Breast epithelium (tissue), 4 donors: ENCODE results near the gene MAPK8IP1. TPM values are rescaled to one million over a fixed set of nuclear protein-coding genes. Genes with fewer than 3 reads are reported as not detected.

Experiments used
- DNase-seq, 2 donors: peaks; one replicate each; pipeline ENCODE4 v3.0.0-alpha.2; 2019; ENCODE audit warnings: low spot score in 2 of 2
- H3K27ac ChIP-seq, 2 donors: fragments of 200-600 bp; sonication (generic) in 1 of 2; one replicate each; pipeline ENCODE4 v1.5.1; 2016 to 2019; ENCODE audit warnings: mild to moderate bottlenecking in 1 of 2
- H3K27me3 ChIP-seq, 2 donors: fragments of 200-600 bp; sonication (generic) in 1 of 2; one replicate each; pipeline versions ENCODE4 v1.5.1 to v1.6.0; 2017 to 2019; ENCODE audit warnings: control low read depth in 1 of 2, mild to moderate bottlenecking in 1 of 2
- H3K36me3 ChIP-seq: fragments of 200-600 bp; one replicate; pipeline ENCODE4 v1.5.1; 2019
- H3K4me1 ChIP-seq, 2 donors: fragments of 200-600 bp; sonication (generic); one replicate each; pipeline ENCODE4 v1.5.1; 2016 to 2019; ENCODE audit warnings: control low read depth in 1 of 2
- H3K4me3 ChIP-seq, 3 donors: fragments of 200-600 bp; sonication (generic); 1 replicate in 2 of 3; 2 replicates in 1 of 3; pipeline ENCODE4 v1.5.1; 2016 to 2019; ENCODE audit warnings: mild to moderate bottlenecking in 3 of 3, moderate library complexity in 2 of 3
- H3K9me3 ChIP-seq, 2 donors: fragments of 200-600 bp; sonication (generic) in 1 of 2; one replicate each; pipeline ENCODE4 v1.5.1; 2016 to 2019; ENCODE audit warnings: control low read depth in 1 of 2
- CTCF ChIP-seq, 3 donors: fragments of 450-650 bp; IDR thresholded peaks; one replicate each; pipeline ENCODE4 v1.5.1; 2016 to 2017; ENCODE audit warnings: antibody characterized with exemption in 3 of 3, mild to moderate bottlenecking in 3 of 3, moderate library complexity in 3 of 3
- POLR2A ChIP-seq: fragments of 450-650 bp; IDR thresholded peaks from one replicate; pipeline ENCODE4 v1.6.1; 2016; ENCODE audit warnings: antibody characterized with exemption, mild to moderate bottlenecking, moderate library complexity
- POLR2AphosphoS5 ChIP-seq, 3 donors: sonication (generic); formaldehyde crosslinking; IDR thresholded peaks; one replicate each; pipeline ENCODE4 v1.6.1; 2017; ENCODE audit warnings: antibody characterized with exemption in 3 of 3
- intact Hi-C: fragments of 100-400 bp; cut with DNase I; formaldehyde crosslinking; loops from one replicate; pipeline ENCODE4 v1.15.1; 2023; ENCODE audit warnings: low total_unique reads
- total RNA-seq, 3 donors: library from RNA; depleted of rRNA; stranded (reverse); fragments of >200 nt; gene quantifications; one replicate each; pipeline ENCODE4 v1.1.0, GENCODE V29; 2016

The MAPK8IP1 gene
- total RNA-seq, 3 donors from 2014 or later: 5.4 to 7.2 (median 5.9) TPM

- DNase-seq: no peak
- H3K36me3 ChIP-seq: peaks cover 9% of the 10 kb centered on the region
- intact Hi-C loops: no loop called here
- H3K9me3 ChIP-seq: no peaks in the 10 kb centered on the region
- peak overlapping the region; percentile 93 to 98 for H3K27ac ChIP-seq
- no peaks in the 10 kb centered on the region for H3K27me3 ChIP-seq
- H3K4me1 ChIP-seq: peaks cover 0 to 19% of the 10 kb centered on the region in 2 donors
- TF ChIP-seq POLR2AphosphoS5 (IDR thresholded peaks at IDR 0.05) (no peak), CTCF (IDR thresholded peaks at IDR 0.05) (no peak), POLR2A (no peak)
- H3K4me3 ChIP-seq: peak overlapping the region; percentile 96 to 100 (median 98)
These were observed 31.8 kb downstream of the MAPK8IP1 start for GRCh38 chr11:45917286-45917622.

GRCh38 chr11:45917623-45918330 lies 32.3 kb downstream of the MAPK8IP1 start, which contains the start of gene PEX16:
PEX16 (minus strand) TSS chr11:45917877; CDS start chr11:45917811, 66 bp downstream.
- no peaks in the 10 kb centered on the region for H3K9me3 ChIP-seq

GRCh38 chr11:45918331-45918941 lies 33.0 kb downstream of the MAPK8IP1 start:
- peak; percentile 50 to 77 for DNase-seq
- peaks cover 9% of the 10 kb centered on the region for H3K36me3 ChIP-seq
- H3K4me3 ChIP-seq: peak overlapping the region; percentile 96 to 100 (median 98)
- H3K9me3 ChIP-seq: no peaks in the 10 kb centered on the region
- TF ChIP-seq POLR2AphosphoS5 (IDR thresholded peaks at IDR 0.05) (peak; percentile 19 to 66 (median 51)), CTCF (IDR thresholded peaks at IDR 0.05) (no peak), POLR2A (peak; percentile 21)
- H3K27ac ChIP-seq: peak overlapping the region; percentile 93 to 98
- no peaks in the 10 kb centered on the region for H3K27me3 ChIP-seq
- peaks cover 0 to 19% of the 10 kb centered on the region in 2 donors for H3K4me1 ChIP-seq
- intact Hi-C loops: no loop called here

More at GRCh38 chr11:45917623-45918330, 32.3 kb downstream of the MAPK8IP1 start, which contains the start of gene PEX16:
- peaks cover 9% of the 10 kb centered on the region for H3K36me3 ChIP-seq
- peak; percentile 94 to 96 (median 95) for TF ChIP-seq POLR2AphosphoS5 (IDR thresholded peaks at IDR 0.05)
- TF ChIP-seq CTCF (IDR thresholded peaks at IDR 0.05): no peak
- peak; percentile 71 for TF ChIP-seq POLR2A
- H3K27ac ChIP-seq: peak within 1 kb of the TSS; percentile 93 to 98
- DNase-seq: peak; percentile 95 to 99
- peak within 1 kb of the TSS; percentile 96 to 100 (median 98) for H3K4me3 ChIP-seq
- no peaks in the 10 kb centered on the region for H3K27me3 ChIP-seq
- H3K4me1 ChIP-seq: peaks cover 0 to 19% of the 10 kb centered on the region in 2 donors
- intact Hi-C loops: no loop called here

- H3K4me3 ChIP-seq: peak overlapping the region; percentile 96 to 100 (median 98)
These were observed 33.7 kb downstream of the MAPK8IP1 start for GRCh38 chr11:45918962-45919675.

More at GRCh38 chr11:45918962-45919675, 33.7 kb downstream of the MAPK8IP1 start:
- intact Hi-C loops: no loop called here
- Histone ChIP-seq H3K4me1 (peaks cover 0 to 19% of the 10 kb centered on the region in 2 donors), H3K27me3 (no peaks in the 10 kb centered on the region), H3K27ac (peak overlapping the region; percentile 49 to 93), H3K9me3 (no peaks in the 10 kb centered on the region), H3K36me3 (peaks cover 2% of the 10 kb centered on the region)
- TF ChIP-seq CTCF (IDR thresholded peaks at IDR 0.05) (no peak), POLR2AphosphoS5 (IDR thresholded peaks at IDR 0.05) (no peak), POLR2A (no peak)
- DNase-seq: no peak
